ENCODE measurements around the gene TPSAB1.
"Not testable (repeated sequence)": the region's sequence is repeated elsewhere in the genome, so short reads cannot be mapped to it uniquely, and the experiment has no call there.

The TPSAB1 gene

DNA sequence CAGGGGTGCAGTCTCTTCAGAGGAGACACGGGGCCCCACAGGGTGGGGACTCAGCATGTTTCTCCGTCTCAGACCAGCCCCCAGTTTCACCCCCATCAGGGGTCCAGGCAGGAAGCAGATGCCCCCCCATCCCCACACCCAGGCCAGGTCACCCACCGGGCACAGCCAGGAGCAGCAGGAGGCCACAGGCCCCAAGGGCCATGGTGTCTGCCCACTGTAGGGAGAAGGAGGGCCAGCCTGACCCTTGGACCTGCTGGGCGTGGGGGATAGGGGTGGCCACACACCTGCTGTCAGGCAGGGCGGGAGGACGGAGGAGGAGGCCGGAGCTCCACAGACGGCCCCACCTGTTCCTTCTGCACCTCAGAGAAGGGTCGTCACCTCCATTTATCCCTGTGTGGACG, 15.5 kb upstream of the TPSAB1 start, which contains the start of gene TPSG1:
TSS of gene TPSG1 (minus strand) at position 218 of the 401 bp plus-strand sequence. CDS start at position 202, 16 bp downstream.
- no peak for DNase-seq

DNA sequence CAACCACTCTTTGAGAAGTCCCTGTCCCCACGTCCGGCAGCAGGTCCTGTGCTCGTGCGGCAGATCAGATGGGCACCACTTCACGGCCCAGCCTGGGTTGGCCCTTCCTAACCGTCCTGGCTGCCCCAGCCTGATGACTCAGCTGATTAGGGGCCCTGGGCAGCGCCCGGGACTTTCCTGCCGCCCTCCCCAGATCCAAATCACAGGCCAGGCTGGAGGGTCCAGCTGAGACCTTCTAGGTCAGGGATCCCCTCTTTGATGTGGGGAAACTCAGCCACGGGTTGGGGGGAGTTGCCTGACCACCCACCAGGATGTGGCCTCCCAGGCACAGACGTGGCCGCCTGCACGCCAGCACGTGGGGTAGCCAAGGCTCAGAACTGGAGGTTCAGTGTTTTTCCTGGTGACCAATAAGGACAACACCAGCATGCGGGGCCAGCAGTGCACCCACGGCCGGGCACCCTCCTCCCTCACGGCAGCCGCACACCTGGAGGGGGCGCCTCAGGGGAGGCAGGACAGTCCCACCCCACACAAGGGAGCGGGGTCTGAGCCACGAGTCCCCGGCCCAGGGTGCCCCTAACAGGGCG, 14.7 kb upstream of the TPSAB1 start:
- DNase-seq = not testable (repeated sequence)

DNA sequence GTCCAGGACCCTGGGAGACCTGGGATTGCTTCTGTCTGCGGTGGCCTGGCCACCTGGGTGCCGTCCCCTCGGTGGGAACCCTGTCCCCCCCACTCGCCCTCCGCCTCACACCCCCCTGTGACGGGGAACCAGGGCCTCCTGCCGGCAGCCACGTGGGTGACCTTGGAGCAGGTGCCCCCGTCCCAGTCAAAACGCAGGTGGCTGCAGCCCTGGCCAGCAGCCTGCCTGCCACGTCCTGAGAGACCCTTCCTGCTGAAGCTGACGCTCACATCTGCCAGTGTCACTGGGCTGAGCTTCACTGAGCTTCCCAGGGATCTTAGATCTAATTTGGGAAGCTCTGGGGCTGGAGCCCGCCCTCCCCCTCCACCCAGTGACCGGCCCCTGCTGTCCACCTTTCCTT, 13.8 kb upstream of the TPSAB1 start:
- DNase-seq = not testable (repeated sequence)

DNA sequence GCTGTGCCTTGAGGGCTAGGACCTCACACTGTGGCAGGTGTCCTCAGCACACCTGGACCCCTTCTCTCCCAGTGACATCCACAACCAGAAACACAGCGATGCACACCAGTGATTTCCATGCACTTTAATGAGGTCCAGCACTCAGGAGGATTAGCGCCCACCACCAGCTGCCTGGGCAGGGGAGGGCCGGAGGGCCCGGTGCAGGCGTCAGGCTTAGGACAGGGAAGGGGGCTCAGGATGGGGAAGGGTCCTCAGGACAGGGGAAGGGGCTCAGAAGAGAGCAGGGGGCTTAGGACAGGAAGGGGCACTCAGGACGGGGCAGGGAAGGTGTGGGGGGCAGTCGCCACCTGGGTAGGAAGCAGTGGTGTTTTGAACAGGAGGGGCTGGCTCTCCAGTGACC, 12.3 kb upstream of the TPSAB1 start:
- DNase-seq = not testable (repeated sequence)

DNA sequence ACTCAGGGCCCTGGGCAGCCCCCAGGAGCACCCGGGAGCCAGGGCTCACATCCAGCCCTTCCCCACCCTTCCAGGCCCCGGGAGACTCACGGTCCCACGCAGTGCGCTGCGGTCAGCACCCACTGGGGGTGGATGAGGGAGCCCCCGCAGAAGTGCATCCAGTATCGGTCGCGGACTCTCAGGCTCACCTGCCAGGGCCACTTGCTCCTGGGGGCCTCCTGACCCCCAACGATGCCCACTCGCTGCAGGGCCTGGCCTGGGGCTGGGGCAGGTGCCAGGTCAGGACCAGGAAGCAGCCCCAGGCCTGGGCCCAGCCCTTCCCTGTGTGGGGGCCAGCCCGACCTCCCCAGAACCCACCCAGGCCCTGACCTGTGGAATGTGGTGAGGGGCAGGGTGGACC, 11.0 kb upstream of the TPSAB1 start:
- DNase-seq = not testable (repeated sequence)

DNA sequence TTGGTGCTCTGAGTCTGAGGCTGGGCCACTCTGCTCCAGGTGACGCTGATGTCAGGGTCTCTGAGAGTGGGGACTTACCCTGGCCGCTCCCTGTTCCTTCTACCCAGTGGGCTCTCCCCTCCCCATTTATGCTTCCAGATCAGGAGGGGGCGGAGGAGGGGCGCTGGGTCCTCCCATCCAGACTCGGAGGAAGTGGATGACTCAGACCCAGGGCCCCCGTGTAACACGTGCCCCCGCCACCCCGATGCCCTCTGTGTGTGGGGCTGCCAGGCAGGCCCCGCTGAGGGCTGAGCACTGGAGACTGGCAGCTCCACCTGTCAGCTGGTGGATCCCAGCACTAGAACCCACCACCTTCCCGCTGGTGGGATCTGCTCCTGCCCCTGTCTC, 10.4 kb upstream of the TPSAB1 start, which contains the start of gene TPSB2:
TSS of gene TPSB2 (minus strand) at position 101 of the 387 bp plus-strand sequence. CDS start 233 bp downstream, outside the sequence.
- not testable (repeated sequence) for DNase-seq

DNA sequence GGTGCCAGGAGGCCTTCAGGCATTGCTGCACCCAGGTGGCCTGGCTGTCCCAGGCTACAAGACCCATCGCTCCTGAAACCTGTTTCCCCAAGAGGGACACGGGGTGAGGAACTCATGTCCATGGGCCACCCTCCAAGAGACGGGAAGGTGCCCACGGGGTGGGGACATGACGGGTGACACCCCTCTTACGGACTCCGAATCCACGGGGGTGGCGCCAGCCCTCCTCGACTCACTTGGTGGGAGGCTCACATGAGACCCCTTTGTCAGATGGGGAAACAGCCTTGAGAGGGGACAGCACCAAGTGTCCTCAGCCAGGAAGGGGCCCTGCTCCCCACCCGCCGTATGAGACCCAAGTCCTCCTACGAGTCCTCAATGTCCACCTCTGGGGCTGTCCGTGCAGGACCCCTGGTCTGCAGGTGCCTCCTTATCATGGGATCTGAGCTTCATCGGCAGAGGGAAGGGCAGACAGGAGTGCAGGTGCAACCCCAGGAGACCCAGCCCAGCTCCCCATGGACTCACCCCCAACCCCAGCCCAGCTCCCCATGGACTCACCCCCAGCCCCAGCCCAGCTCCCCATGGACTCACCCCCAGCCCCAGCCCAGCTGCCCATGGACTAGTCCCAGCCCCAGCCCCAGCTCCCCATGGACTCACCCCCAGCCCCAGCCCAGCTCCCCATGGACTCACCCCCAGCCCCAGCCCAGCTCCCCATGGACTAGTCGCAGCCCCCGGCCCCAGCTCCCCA, 9.9 kb upstream of the TPSAB1 start:
- not testable (repeated sequence) for DNase-seq

DNA sequence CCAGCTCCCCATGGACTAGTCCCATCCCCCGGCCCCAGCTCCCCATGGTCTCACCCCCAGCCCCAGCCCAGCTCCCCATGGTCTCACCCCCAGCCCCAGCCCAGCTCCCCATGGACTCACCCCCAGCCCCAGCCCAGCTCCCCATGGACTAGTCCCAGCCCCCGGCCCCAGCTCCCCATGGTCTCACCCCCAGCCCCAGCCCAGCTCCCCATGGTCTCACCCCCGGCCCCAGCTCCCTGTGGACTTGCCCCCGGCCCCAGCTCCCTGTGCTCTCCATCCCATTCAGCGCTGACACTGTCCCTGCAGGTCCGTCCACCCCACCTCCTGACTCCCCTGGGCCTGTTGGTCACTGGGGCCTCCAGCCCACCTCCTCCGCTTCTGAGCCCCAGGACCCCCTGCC, 9.2 kb upstream of the TPSAB1 start:
- not testable (repeated sequence) for DNase-seq

DNA sequence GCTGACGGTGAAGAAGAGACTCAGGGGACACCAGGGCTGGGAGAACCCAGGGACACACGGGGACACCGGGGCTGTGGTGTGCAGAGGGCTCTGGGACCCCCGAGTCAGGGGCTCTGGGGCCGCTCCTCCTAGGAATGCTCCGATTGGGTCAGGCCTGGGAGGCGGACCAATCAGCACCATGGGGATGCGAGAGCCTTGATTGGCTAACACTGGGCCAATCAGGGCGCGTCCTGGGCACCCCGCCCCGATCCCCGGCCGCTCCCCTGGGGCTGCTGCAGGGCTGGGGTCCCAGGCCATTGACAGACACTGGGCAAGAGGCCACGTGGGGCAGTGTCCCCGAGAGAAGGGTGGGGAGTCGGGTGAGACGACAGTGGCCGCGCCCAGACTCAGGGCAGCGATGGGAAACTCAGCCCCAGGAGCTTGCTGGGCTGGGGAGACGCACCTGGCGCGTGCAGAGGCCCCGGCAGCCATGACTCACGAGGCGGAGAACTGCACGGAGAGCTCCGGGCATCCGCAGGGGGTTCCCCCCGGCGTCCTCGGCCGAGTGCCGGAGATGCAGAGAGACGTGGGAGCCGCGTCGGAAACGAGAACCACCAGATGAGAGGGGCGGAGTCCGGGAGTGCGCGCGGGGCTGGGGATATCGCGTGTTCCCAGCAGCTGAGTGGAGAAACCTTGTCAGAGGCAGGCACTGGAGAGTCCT, 8.3 kb upstream of the TPSAB1 start:
- not testable (repeated sequence) for DNase-seq

DNA sequence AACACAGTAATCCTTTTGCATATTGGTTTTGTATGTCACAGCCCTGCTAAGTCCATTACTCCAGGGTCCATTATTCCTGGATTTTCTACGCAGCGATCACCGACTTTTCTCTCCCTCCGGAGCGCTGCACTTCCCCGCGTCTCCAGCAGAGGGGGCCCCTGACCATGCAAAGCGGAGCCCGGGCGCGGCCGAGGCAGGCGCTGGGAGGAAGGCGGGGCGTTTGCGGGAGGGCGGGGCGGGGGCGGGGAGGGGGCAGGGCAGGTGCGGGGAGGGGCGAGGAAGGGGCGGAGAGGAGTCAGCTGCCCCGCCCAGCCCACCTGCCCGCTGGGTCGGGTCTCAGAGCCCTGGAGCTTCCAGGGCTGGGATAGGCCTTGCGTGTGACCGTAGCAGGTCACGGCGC, 3.8 kb upstream of the TPSAB1 start:
- DNase-seq = not testable (repeated sequence)

DNA sequence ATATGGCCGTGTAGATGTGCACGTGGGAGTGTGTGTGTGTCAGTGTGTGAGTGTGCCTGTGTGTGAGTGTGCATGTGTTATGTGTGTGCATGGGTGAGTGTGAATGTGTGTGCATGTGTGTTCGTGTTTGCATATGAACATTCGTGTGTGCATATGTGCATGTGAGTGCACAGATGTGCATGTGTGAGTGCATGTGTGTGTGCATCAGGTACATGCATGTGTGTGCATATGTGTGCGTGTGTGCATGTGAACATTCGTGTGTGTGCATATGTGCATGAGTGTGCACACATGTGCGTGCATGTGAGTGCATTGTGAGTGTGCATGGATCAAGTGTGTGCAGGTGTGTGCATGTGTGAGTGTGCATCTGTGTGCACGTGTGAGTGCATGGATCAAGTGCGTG, 2.5 kb upstream of the TPSAB1 start:
- no peak for DNase-seq

DNA sequence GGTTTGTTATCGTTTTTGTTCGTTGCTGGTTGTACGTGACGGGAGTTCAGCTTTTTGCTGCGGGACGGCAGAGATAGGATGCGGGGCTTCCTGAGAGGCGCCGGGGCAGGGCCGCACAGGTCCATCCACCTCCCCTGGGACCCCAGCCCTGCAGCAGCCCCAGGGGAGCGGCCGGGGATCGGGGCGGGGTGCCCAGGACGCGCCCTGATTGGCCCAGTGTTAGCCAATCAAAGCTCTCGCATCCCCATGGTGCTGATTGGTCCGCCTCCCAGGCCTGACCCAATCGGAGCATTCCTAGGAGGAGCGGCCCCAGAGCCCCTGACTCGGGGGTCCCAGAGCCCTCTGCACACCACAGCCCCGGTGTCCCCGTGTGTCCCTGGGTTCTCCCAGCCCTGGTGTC, 1.6 kb upstream of the TPSAB1 start:
- DNase-seq = not testable (repeated sequence)

DNA sequence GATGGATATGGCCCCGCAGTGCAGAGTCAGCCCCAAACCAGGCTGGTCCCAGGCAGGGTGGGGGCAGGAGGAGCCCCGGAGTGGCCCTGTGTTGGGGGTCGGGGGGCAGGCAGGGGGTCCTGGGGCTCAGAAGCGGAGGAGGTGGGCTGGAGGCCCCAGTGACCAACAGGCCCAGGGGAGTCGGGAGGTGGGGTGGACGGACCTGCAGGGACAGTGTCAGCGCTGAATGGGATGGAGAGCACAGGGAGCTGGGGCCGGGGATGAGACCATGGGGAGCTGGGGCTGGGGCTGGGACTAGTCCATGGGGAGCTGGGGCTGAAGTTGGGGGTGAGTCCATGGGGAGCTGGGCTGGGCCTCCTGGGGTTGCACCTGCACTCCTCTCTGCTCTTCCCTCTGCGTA, 930 bp upstream of the TPSAB1 start:
- DNase-seq = not testable (repeated sequence)

DNA sequence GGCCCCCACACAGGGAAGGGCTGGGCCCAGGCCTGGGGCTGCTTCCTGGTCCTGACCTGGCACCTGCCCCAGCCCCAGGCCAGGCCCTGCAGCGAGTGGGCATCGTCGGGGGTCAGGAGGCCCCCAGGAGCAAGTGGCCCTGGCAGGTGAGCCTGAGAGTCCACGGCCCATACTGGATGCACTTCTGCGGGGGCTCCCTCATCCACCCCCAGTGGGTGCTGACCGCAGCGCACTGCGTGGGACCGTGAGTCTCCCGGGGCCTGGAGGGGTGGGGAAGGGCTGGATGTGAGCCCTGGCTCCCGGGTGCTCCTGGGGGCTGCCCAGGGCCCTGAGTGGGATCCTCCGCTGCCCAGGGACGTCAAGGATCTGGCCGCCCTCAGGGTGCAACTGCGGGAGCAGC, 576 bp downstream of the TPSAB1 start:
- not testable (repeated sequence) for DNase-seq

DNA sequence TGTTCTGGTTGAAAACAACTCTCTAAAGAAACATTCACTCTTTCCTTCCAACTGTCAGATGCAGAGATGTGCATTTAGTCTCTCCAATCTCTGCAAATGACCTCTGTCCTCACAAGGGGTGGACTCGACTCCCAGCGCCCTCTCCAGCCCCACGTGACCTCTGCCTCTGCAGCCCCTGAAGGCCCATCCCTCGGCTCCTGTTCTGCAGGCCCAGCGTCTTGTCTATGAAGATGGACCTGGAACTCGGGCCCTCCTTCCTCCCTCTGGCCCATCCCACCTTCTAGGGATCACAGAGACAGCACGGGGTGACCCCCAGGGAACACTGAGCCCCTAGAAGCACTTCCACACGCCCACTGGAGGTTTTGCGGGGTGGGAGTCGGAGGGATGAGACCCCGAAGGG, 2.9 kb downstream of the TPSAB1 start:
- not testable (repeated sequence) for DNase-seq

DNA sequence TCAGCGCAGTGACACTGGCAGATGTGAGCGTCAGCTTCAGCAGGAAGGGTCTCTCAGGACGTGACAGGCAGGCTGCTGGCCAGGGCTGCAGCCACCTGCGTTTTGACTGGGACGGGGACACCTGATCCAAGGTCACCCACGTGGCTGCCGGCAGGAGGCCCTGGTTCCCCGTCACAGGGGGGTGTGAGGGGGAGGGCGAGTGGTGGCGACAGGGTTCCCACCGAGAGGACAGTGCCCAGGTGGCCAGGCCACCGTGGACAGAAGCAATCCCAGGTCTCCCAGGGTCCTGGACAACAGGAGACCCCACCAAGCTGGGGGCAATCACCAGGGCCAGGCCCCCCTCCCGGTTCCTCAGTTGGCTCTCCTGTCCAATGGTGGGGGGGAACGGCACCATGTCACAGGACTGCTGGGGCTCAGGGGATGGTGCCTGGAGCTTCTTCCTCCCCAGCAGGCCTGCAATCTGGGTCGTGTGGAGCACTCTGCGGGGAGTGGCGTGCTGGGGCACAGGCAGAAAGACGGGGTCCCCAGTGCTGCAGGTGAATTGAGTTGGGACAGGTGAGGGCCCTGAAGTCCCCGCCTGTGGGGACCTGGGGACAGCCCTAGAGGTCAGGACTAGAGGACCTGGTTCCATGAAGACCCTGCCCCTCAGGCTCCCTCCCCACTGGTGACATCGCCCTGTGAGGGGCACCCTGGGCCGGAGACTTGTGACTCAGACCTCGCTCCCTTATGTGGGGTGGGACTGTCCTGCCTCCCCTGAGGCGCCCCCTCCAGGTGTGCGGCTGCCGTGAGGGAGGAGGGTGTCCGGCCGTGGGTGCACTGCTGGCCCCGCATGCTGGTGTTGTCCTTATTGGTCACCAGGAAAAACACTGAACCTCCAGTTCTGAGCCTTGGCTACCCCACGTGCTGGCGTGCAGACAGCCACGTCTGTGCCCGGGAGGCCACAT, 3.7 kb downstream of the TPSAB1 start:
- not testable (repeated sequence) for DNase-seq

DNA sequence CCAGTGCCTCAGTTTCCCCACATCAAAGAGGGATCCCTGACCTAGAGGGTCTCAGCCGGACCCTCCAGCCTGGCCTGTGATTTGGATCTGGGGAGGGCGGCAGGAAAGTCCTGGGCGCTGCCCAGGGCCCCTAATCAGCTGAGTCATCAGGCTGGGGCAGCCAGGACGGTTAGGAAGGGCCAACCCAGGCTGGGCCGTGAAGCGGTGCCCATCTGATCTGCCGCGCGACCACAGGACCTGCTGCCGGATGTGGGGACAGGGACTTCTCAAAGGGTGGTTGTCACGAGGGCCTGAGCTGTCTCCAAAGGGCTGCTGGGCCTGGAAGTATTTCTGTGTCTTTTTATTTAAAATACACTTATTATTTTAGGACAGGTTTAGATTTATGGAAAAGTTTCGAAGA, 4.4 kb downstream of the TPSAB1 start:
- no peak for DNase-seq

DNA sequence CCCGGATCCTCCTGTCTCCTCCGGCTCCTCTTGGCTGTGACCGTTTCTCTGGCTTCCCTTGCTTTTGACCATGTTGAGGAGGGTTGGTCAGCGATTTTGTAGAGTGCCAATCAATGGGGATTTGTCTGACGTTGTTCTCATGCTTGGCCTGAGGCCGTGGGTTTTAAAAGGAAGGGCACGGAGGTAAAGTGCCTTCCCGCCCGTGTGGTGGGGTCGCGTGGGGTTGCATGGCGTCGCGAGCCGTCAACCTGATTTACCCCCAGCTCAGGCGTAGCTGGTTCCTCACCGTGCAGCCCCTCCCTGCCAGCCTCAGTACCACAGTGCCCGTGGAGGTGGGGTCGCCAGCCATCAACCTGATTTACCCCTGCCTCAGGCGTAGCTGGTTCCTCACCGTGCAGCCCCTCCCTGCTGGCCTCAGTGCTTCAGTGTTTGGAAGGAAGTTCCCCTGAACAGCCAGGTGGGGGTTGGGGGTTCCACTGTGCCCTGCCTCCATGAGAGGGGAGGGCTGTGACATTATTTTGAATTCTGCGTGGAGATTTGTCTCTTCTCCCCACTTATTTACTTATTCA, 5.0 kb downstream of the TPSAB1 start:
- DNase-seq = no peak

DNA sequence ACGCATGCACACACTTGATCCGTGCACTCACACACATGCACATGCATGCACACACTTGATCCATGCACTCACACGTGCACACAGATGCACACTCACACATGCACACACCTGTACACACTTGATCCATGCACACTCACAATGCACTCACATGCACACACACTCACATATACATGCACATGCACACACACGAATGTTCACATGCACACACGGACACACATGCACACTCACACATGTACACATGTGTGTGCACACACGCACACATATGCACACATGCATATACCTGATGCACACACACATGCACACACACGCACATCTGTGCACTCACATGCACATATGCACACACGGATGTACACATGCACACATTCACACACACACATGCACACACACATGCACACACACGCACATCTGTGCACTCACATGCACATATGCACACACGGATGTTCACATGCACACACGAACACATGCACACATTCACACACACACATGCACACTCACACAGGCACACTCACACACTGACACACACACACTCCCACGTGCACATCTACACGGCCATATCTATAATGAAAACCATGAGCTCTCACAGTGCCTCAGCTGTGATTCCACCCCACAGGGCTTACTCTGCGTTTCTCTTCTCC, 7.5 kb downstream of the TPSAB1 start:
- not testable (repeated sequence) for DNase-seq

DNA sequence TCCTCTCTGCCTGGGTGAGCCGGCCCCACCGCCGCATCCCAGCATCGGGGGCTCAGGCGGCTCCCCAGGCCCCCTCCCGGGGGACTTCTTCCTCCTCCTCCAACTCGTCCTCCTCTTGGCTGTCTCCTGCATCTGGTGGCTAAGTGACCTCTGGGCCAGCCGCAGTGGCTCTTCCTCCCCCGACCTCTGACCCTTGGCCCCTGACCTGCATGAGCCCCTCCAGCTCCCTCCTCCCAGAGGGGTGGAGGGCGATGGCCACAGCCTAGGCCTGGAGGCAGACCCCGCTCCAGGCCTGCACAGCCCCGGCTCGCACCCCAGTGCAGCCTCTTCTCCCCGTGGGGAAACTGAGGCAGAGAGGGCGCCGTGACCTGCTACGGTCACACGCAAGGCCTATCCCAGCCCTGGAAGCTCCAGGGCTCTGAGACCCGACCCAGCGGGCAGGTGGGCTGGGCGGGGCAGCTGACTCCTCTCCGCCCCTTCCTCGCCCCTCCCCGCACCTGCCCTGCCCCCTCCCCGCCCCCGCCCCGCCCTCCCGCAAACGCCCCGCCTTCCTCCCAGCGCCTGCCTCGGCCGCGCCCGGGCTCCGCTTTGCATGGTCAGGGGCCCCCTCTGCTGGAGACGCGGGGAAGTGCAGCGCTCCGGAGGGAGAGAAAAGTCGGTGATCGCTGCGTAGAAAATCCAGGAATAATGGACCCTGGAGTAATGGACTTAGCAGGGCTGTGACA, 8.7 kb downstream of the TPSAB1 start:
- DNase-seq = not testable (repeated sequence)

Measured in fibroblast of upper back skin (primary cell).